NCI-H187 (cell line): Measurements from ENCODE around the gene CERS6.
A peak's percentile ranks its signal among the peaks of the same experiment; 100 is the strongest.
"Not testable (repeated sequence)": the region's sequence is repeated elsewhere in the genome, so short reads cannot be mapped to it uniquely, and the experiment has no call there.

Experiments
- DNase-seq, 2 experiments: peaks; one replicate each; lab custom pipeline; 2025; lab: John Stamatoyannopoulos, UW

Gene CERS6

GRCh38 chr2:168642873-168643272 lies 186.8 kb downstream of the CERS6 start:
- DNase-seq = no peak

- no peak for DNase-seq
Observed at GRCh38 chr2:168643979-168644378, 187.9 kb downstream of the CERS6 start.

GRCh38 chr2:168645696-168646338 lies 189.7 kb downstream of the CERS6 start:
- no peak for DNase-seq

GRCh38 chr2:168649105-168649504 lies 193.0 kb downstream of the CERS6 start:
- no peak for DNase-seq

GRCh38 chr2:168649562-168649961 lies 193.5 kb downstream of the CERS6 start:
- no peak for DNase-seq

GRCh38 chr2:168650139-168650538 lies 194.1 kb downstream of the CERS6 start:
- DNase-seq = no peak

- no peak for DNase-seq
Observed at GRCh38 chr2:168650781-168651180, 194.7 kb downstream of the CERS6 start.

GRCh38 chr2:168652997-168653921 lies 197.2 kb downstream of the CERS6 start:
- no peak for DNase-seq

- DNase-seq = no peak
Observed at GRCh38 chr2:168654705-168655104, 198.6 kb downstream of the CERS6 start.

- DNase-seq = no peak
Observed at GRCh38 chr2:168655207-168655606, 199.1 kb downstream of the CERS6 start.

GRCh38 chr2:168657378-168657777 lies 201.3 kb downstream of the CERS6 start:
- DNase-seq = not testable (repeated sequence)

- DNase-seq = no peak
Observed at GRCh38 chr2:168658706-168659105, 202.6 kb downstream of the CERS6 start.

- DNase-seq = peak in 1 of 2 experiments; percentile 27
Observed at GRCh38 chr2:168660870-168661862, 205.1 kb downstream of the CERS6 start.

- no peak for DNase-seq
Observed at GRCh38 chr2:168661863-168662256, 205.8 kb downstream of the CERS6 start.

- no peak for DNase-seq
Observed at GRCh38 chr2:168662651-168663208, 206.7 kb downstream of the CERS6 start.

GRCh38 chr2:168663993-168664392 lies 207.9 kb downstream of the CERS6 start:
- peak; percentile 7 to 15 for DNase-seq

- DNase-seq = not testable (repeated sequence)
Observed at GRCh38 chr2:168664715-168665114, 208.6 kb downstream of the CERS6 start.

GRCh38 chr2:168666339-168666738 lies 210.3 kb downstream of the CERS6 start:
- DNase-seq = no peak

- DNase-seq = peak in 1 of 2 experiments; percentile 32
Observed at GRCh38 chr2:168667156-168667555, 211.1 kb downstream of the CERS6 start.

- DNase-seq = no peak
Observed at GRCh38 chr2:168669151-168669550, 213.1 kb downstream of the CERS6 start.

- DNase-seq = no peak
Observed at GRCh38 chr2:168670478-168670877, 214.4 kb downstream of the CERS6 start.

- no peak for DNase-seq
Observed at GRCh38 chr2:168671932-168672331, 215.9 kb downstream of the CERS6 start.
